Occipital lobe (tissue), 2 donors: ENCODE measurements around the gene LHPP. TPM values are rescaled to one million over a fixed set of nuclear protein-coding genes. Genes with fewer than 3 reads are reported as not detected.

Source experiments
- DNase-seq: peaks from one replicate; lab custom pipeline; 2025; lab: John Stamatoyannopoulos, UW
- total RNA-seq: library from RNA; depleted of rRNA; stranded (reverse); fragments of >200 nt; gene quantifications from one replicate; pipeline ENCODE4 v1.2.3, GENCODE V29; 2014

The LHPP gene
- total RNA-seq, 1 donor from 2014 or later: 9.7 TPM

DNA sequence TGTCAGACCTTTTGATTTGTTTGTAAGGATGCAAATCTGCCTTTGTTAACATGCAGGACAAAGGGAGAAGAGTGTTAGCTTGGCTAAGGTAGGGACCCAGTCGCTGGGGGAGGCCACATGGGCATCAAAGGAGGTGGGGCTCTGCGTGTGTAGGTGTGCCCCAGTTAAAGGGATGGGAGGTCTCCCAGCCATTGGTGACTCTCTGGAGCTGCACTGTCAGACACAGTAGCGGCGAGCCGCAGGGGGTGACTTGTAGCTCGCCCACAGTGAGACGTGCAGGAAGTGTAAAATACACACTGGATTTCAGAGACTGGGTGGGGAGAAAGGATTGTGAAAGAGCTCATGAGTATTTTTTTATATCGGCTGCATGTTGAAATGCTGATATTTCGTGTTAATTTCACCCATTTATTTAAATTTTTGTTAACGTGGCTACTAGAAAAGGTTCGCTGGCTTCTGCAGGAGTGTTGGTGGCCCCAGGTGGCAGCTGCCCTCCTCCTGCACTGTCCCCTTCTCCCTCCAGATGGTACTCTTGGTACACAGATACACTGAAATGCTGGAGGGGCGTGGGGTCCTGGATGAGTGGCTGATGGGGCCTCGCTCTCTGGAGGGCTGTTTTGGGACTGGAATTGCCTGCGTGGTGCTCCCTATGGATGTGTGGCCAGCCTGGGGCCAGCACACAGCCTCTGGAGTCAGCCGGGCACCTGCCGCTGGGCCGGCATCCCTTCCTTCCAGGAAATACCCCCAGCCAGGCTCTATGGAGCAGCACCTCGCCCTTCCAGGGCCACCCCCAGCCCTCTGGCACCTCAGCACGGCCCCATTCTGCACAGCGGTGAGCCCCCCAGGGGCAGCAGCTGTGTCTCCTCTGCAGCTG is 59.2 kb downstream of the LHPP start:
- DNase-seq: no peak

- DNase-seq: peak; percentile 69
These were observed 59.8 kb downstream of the LHPP start for GRCh38 chr10:124521429-124521871.

DNA sequence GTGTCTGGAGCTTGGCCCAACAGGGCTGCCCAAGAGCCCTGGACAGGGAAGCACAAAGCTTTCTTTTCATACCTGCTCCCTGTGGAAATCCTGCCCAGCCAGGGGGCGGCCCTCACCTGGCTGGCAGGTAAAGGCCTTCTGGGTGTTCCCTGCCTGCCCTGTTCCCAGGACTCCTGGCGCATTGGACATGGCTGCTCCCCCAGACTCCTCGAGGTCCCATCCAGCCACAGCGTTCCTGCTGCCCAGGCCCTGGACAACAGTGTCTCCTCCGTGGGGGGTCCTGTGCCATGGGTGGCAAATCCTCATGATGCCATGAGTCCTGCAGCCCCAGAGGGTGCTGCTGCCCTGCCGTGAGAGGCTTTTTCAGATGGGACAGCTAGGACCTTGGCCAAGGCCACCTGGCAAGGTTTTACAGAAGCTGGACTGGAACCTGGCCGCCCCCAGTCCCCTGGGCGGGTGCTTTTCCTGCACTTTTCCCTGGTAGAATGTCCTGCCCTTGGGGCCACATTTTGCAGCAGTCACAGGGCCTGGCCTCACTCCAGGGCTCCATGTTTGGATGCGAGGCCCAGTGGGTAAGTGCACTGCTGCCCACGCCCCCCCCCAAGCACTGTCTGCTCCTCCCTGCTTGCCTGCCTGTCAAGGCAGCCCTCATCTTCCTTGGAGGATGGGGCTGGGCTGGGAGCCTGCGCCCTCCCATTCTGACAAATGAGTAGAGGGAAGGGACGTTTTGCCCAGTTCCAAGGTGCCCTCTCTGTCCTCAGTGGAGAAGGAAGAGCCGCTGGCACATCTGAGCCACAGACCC is 60.7 kb downstream of the LHPP start:
- no peak for DNase-seq

DNA sequence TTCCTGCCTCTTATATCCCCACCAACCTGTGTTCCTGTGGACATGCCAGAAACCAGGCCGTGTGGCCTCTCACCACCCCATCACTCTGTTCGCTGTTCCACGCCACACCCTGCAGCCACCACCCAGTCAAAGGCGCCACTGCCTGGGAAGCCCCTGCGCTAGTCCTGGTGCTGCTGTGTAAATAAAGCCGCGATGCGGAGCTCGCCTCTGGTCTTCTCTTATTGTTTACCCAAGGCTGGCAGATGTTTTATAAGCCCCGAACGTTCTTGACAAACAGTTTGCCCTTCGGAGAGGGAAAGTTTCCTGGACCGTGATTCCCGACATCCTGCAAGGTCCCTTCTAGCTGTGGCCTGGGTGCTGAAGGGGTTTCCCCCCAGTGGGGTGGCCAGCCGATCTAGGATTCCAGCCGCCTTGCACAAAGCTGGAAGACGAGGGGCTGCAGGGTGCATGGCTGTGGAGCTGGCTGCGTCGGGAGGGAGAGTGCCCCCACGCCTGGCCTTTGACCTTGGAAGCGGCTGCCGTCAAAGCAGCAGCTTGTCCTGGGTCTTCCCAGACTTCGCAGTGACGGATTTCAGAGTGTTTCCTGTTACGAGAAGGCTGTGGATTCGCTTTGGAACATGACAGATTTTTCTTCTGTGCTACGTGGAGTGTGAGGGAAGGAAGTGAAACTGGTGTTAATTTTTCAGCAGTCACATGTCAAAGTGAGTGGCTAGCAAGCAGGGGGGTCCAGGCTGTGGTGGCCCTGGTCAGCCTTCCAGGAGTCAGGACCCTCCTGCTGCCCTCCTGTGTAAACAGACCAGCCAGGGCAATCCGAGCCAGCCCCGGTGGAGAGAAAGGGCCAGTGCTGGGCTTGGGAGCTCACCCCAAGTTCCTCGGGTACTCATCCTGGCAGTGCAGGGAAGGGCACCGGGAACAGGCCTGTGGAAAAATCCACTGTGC is 61.6 kb downstream of the LHPP start:
- no peak for DNase-seq

- DNase-seq: no peak
These were observed 62.3 kb downstream of the LHPP start for GRCh38 chr10:124523901-124524300.

DNA sequence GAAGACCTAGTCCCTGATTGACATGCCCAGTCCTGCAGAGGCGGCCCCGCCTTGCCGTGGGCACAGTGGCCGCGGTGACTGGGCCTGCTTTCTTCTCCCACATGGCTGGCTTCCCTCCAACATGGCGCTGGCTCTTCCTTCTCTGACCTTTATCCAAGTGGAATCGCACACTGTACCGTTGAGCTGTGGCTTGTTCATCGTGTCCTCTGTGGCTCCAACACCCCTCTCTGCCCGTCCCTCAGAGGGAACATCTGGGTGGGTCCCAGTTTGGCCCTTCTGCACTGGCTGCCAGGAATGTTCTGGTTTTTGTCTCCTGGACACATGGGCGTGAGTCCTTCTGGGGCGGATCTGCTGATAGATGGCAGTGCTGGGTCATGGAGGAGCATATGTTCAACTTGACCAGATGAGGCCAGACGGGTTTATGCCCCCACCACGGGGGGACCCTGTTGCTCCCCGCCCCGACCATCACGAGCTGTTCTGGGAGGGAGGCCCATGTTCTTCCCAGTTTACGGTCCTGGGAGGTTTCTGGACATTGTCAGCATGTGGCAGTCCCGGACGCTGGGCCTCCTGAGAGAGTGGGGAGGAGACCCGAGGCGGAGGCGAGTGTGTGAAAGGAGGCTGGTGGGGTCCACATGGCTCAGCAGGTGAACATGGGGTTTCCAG is 63.5 kb downstream of the LHPP start:
- peak; percentile 43 for DNase-seq

DNA sequence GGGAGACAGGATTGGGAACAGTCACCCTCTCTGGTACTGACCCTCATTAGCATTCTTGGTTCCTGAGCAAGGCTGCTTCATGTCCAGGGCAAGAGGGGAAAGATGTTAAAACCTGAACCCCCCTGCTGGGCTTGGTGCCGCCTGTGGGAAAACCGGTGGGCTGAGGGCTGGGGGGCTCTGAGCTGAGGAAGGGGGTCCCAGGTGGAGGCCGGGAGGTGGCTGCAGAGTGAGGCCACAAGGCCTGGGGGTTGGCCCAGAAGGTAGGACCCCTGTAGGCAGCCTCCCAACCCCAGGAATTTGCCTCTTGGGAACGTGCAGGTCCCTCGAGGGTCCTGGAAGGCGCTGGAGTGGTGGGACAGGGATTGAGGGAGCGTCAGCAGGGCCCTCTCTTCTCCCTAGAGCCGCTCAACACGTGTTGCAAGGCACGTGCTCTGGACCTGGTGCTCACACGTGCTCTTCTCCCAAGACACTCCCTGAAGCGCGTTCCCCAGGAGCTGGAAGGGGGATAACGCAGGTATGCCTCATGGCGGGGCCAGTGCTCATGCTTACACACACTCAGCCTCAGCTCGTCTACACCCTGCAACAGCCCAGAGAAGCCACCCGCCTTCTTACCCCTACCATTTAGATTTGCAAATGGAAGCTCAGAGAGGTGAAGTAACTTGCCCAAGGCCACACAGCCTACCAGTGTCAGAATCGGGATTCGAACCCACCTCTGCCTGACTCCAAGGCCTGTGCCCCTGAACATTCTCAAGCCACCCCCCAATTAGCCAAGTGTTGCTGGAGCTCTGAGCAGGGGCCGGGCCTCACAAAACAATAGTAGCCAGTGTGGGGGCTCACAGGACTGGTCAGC is 64.4 kb downstream of the LHPP start:
- no peak for DNase-seq

GRCh38 chr10:124526621-124527267 is 65.1 kb downstream of the LHPP start:
- no peak for DNase-seq

- DNase-seq: no peak
These were observed 66.3 kb downstream of the LHPP start for GRCh38 chr10:124527874-124528395.

GRCh38 chr10:124529661-124530214 is 68.1 kb downstream of the LHPP start:
- DNase-seq: no peak

GRCh38 chr10:124530215-124530665 is 68.6 kb downstream of the LHPP start:
- DNase-seq: peak; percentile 75

DNA sequence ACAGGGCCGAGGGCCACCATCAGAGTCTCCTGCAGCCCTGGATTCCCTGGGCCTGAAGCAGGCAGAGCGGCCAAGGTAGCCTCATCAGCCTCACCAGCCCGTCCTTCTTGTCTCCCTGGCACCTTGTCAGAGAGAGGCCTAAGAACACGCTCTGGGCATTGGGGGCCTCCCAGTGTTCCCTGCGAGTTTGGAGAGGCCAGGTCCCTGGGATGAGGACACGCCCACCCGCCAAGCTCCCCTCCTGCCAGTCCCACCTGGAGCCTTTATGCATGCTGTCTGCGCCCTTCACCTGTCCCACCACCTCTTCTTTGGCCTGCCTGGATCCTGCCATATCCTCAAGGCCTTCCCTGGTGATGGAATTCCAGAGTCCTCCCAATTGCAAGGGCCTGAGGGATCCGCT is 69.2 kb downstream of the LHPP start:
- no peak for DNase-seq

DNA sequence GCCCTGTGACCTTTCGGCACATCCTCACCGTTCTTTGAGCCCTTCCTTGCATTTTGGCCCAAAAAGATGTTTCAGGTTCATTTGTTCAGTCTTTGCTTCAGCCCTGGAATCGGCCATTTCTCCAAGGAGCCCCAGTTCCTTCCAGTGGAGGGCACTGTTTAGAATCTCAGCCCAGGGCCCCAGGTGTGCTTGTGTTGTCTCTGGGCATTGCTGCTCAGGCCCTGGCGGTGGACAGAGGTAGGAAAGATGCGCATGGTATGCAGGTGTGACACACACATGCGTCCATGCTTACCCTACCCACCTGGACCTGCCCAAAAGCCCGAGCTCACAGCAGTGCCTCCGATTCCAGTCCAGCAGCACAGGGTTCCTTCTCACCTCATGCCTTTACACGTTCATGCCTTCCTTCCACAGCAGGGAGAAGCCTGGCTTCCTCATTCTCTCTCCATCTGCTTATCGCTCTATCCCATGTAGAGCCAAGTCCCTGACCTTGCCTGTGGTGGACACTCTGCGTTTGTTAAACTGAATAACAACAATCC is 70.6 kb downstream of the LHPP start:
- DNase-seq: no peak

GRCh38 chr10:124532788-124533187 is 71.2 kb downstream of the LHPP start:
- no peak for DNase-seq

DNA sequence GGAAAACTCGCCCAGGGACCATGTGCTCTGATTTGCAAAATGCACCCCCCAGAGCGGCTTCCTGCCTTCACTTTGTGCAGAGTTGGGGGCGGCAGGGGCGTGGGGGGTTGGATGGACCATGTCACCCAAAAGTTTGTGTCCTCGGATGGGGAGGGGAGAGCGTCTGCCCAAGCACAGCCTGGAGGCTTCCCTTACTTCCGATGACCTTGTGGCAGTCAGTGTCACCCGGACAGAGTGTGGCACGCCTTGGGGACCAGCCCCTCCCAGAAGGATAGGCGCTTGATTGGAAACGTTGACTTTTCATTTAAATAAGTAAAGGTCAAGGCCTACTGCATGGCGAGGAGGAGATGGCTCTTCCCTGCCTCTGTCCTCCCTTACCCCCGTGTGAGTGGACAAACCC is 71.6 kb downstream of the LHPP start:
- no peak for DNase-seq

DNA sequence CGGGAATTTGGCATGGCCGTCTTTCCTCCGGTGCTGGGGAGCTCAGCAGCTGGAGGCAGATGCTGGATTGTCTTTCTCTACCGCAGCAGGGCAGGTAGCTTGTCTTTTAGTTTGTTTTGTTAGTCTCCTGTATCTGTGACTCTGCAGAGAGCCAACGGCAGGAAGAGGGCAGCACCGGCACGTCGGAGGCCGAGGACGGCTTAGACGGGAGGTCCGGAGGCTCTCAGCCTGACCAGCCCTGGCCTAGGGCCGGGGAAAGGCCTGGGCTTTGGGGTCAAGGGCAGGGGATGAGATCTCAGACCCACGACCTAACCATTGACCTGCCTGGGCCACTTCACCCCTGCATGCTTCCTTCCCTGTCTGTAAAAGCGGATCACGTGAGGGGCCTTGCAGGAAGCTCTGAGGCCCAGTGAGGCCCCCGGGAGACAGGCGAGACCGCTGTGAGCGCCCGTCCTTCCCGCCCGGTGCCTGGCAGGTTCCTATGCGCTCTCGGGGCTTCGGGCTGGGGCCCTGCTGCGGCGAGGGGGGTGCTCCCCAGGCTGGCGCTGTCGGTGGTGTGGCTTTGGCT is 72.7 kb downstream of the LHPP start:
- no peak for DNase-seq

DNA sequence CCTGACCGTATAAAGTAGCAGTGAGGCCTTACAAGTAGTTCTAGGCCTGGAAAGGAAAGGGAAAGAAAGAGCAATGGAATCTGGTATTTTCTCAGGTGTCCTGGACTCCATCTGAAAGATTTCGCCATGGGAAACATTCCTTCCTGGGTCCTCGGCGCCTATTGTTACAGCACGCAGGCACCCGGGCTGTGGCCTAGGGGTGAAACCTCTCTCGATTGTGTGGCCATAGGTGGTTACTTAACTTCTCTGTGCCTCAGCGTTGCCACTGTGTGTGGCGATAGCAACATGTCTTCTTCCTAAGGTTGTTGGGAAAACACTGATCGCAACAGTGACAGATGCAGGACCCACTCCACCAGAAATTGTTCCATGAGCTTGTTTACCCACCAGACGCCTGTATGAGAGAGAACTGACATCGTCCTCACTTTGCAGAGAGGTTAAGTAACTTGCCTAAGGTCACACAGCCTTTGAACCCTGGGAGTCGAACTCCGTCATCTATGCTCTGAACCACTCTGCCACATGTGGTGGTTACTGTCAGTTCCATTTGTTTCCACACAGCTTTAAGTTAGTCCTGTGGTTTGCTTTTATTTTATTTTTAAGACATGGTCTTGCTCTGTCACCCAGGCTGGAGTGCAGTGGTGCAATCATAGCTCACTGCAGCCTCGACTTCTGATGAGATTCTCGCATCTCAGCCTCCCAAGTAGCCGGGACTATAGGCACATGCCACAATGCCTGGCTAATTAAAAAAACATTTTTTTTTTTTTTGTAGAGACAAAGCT is 73.4 kb downstream of the LHPP start:
- DNase-seq: no peak
